Spleen (tissue), 7 donors: Measurements from ENCODE around the gene ABI2.

Experiments used
- POLR2A ChIP-seq, 3 donors: fragments of 450-650 bp; IDR thresholded peaks; one replicate each; pipeline ENCODE4 v1.5.1; 2017; ENCODE audit warnings: antibody characterized with exemption in 3 of 3, mild to moderate bottlenecking in 1 of 3
- POLR2AphosphoS5 ChIP-seq, 3 donors: sonication (generic); formaldehyde crosslinking; IDR thresholded peaks; one replicate each; pipeline ENCODE4 v1.5.1; 2017; ENCODE audit warnings: antibody characterized with exemption in 3 of 3
- TF ChIP-seq, protein P1 (sequence below), 11 experiments: fragments of 200-600 bp in 7 of 11; fragments of 450-650 bp in 4 of 11; sonication (generic) in 4 of 11; IDR thresholded peaks in 8 of 11; conservative IDR thresholded peaks in 3 of 11; 1 replicate in 7 of 11; 2 replicates in 4 of 11; pipeline versions ENCODE4 v1.4.0 to v1.8.0; 2016 to 2021; ENCODE audit warnings: antibody characterized with exemption in 11 of 11, inconsistent platforms in 4 of 11, mild to moderate bottlenecking in 1 of 11
- donor health status: DM: no; HTN: no; CAD: no; lungs with moderate emphysema.
- donor health status: DM: no; HTN: no; CAD: no.
- donor health status: DM: no; HTN: no; CAD: no.

GRCh38 chr2:203489531-203489930 is 161.3 kb downstream of the ABI2 start:
- TF ChIP-seq, protein P1, sequence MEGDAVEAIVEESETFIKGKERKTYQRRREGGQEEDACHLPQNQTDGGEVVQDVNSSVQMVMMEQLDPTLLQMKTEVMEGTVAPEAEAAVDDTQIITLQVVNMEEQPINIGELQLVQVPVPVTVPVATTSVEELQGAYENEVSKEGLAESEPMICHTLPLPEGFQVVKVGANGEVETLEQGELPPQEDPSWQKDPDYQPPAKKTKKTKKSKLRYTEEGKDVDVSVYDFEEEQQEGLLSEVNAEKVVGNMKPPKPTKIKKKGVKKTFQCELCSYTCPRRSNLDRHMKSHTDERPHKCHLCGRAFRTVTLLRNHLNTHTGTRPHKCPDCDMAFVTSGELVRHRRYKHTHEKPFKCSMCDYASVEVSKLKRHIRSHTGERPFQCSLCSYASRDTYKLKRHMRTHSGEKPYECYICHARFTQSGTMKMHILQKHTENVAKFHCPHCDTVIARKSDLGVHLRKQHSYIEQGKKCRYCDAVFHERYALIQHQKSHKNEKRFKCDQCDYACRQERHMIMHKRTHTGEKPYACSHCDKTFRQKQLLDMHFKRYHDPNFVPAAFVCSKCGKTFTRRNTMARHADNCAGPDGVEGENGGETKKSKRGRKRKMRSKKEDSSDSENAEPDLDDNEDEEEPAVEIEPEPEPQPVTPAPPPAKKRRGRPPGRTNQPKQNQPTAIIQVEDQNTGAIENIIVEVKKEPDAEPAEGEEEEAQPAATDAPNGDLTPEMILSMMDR (IDR thresholded peaks at IDR 0.05 in 8 of 11, conservative IDR thresholded peaks at IDR 0.05 in 3 of 11), result no peak
- no peak for TF ChIP-seq POLR2A (IDR thresholded peaks at IDR 0.05)
- no peak for TF ChIP-seq POLR2AphosphoS5 (IDR thresholded peaks at IDR 0.05)
